ENCODE data around the gene CFAP74.
A peak's percentile ranks its signal among the peaks of the same experiment; 100 is the strongest.

CFAP74 gene

GRCh38 chr1:1922956-1923833 lies 80.4 kb downstream of the CFAP74 start:
- DNase-seq = no peak

GRCh38 chr1:1922702-1922955 lies 81.0 kb downstream of the CFAP74 start:
- no peak for DNase-seq

- no peak for DNase-seq
These were observed 81.5 kb downstream of the CFAP74 start for GRCh38 chr1:1921901-1922701.

DNA sequence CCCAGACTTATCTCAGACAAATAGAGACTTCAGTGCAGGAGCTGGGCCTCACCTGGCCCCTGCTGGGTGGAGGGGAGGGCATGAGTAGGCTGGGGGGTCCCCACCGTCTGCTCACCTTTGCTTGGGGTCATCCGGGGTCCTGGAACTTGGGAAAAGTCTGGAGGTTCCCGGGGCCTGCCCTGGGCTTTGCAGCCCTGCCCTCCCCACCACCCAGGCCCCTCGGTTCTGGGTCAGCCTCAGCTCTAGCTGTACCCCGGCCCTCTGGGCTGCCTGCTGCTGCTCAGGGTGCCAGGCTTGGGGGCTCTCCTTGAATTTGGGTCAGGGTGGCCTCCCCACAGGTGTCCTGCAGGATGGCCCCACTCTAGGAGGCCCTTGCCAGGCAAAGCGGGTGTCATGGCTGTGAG lies 82.1 kb downstream of the CFAP74 start:
- no peak for DNase-seq

DNA sequence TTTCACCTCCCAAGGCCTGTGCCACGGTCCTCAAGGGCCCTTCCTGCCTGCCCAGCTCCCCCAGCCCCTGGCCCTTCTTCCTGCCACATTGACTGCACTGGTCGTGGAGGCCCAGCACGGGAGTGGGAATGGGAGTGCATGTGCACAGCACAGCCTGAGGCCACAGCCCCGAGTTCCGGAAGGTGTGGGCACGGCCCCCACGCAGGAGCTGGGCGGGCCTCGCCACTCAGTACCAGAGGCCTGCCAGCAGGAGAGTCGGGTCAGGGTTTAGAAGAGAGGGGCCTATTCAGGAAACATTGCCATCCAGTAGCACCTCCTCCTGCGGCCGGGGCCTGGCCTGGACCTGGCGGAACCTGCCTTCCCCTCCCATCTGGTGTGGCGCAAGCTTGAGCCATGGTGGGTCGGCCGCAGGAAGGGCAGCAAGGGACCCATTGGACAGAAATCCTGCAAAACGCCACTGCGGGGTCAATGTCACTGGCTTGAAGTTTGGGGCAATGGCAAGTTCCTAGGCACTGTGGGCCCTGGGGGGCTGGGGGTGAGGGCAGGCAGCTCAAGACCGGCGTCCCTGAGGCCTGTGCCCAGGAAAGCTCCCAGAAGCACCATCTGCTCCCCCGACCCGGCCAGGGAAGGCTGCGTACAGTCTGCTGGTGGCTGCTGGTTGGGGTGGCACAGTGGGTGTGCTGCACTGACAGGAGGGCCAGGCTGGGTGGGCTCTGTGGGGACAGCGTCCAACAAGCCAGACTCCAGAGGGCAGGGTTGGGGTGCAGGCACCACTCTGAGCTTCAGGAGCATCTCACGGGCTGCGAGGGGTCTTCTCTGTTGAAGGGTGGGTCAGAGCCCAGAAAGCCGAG lies 82.8 kb downstream of the CFAP74 start:
- no peak for DNase-seq

- no peak for DNase-seq
These were observed 83.5 kb downstream of the CFAP74 start for GRCh38 chr1:1920057-1920607.

DNA sequence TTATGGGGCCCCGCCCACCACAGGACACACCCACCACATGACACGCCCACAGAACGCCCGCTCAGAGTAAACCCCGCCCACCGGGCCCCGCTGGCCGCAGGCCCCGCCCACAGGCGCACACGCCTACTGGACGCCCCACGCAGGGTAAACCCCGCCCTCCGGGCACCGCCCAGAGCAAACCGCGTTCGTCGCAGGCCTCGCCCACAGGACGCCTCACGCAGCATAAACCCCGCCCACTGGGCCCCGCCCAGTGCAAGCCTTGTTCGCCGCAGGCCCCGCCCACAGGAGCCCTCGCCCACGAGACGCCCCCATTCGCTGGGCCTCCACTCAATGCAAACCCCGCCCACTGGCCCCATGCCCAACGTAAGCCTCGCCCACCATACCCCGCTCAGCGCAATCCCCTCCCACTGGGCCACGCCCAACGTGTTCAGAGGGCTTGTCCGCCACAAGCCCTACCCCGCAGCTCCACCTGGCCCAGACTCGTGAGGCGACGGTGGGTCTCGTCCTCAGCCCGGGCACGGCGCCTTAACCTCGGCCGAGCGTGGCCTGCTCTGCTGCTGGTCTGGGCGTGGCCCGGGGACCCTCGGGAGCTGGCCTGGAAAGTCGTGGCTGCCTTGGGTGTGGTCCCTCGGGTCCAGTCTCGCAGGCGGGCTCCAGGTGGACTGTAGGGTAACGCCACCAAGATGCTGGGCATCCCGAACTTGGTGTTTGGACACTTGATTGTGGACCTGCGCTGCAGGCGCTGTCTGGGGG lies 84.1 kb downstream of the CFAP74 start:
- peak; percentile 29 for DNase-seq

GRCh38 chr1:1918901-1919303 lies 84.7 kb downstream of the CFAP74 start, which contains the start of gene TMEM52:
Gene TMEM52 (minus strand): TSS chr1:1919279. CDS start chr1:1919265, 14 bp downstream.
- no peak for DNase-seq

- no peak for DNase-seq
These were observed 85.3 kb downstream of the CFAP74 start for GRCh38 chr1:1917995-1918900.

DNA sequence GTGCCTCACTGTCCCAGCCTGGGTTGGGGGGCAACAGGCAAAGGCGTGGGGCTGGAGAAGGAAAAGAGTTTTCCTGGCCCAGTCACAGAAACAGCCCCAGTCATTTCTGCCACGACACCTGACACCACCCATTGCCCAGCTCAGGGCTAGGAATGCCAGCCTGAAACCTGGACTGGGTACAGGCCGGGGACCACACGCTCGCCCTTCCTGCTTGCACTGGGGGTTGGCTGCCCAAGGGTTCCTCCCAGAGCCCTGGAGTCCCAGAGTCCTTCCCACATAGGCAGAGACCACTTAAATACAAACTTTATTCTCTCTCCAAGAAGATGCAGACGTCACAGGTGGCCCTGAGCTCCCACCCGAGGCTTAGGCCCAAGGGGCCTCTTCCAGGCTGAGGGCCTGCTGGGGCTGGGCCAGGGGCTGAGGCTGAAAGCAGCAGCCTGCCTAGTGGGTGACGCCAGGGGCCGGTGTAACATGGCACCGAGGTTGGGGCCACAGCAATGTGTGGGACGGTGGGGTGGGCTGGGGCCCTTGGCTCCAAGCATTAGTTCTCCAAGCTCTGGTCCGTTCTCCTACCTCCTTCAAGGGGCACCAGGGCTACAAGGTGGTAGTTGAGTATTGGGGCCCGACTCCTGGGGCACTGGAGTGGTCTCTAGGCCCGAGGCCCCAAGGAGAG lies 86.1 kb downstream of the CFAP74 start:
- DNase-seq = no peak

DNA sequence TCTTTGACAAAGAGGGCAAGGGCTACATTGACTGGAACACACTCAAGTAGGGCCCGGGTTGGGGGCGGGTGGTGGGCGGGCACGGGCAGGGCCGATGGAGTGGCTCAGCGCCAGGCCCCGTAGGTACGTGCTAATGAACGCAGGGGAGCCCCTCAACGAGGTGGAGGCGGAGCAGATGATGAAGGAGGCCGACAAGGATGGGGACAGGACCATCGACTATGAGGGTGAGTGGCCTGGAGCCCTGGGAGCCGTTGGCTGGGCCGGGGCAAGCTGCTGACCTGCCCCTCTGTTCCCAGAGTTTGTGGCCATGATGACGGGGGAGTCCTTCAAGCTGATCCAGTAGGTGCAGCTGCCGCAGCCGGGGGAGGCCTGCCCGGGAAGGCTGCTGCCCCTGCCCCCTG lies 86.7 kb downstream of the CFAP74 start:
- no peak for DNase-seq

GRCh38 chr1:1915911-1916840 lies 87.4 kb downstream of the CFAP74 start:
- DNase-seq = no peak

DNA sequence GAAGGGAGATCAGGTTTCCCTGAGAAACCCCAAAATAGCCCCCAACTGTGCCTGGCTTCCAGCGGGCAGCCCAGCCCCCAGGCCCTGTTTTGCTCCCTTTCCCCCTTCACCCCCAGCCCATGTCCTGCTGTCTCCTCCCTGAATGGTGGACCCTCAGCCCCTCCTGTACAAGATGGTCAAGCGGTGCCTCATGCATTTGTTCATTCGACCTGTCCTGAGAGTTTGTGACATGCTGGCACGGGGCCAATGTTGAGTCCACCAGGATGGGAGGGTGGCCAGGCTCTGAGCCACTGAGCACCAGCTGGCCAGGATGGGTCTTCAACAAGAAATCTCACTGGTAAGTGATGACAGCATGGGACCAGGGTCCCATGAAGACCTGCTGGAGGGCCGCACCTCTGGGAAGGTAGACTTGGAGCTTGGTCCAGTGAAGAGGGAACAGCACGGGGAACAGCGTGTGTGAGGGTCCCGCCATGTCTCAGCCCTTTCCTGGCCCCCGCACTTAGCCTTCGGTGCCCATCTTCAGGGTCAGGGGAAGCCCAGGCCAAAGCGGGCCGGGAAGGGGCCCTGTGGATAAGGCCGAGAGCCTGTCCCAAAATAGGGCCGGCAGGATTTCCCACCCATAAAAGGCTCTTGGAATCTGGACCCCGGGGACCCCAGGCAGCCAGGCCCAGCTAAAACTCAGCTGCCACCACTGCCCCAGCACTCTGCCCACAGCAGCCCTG lies 88.5 kb downstream of the CFAP74 start, which contains the start of gene CALML6:
TSS of gene CALML6 (plus strand) at position 290 of the 722 bp plus-strand sequence. CDS start at position 311, 21 bp downstream.
- no peak for DNase-seq

DNA sequence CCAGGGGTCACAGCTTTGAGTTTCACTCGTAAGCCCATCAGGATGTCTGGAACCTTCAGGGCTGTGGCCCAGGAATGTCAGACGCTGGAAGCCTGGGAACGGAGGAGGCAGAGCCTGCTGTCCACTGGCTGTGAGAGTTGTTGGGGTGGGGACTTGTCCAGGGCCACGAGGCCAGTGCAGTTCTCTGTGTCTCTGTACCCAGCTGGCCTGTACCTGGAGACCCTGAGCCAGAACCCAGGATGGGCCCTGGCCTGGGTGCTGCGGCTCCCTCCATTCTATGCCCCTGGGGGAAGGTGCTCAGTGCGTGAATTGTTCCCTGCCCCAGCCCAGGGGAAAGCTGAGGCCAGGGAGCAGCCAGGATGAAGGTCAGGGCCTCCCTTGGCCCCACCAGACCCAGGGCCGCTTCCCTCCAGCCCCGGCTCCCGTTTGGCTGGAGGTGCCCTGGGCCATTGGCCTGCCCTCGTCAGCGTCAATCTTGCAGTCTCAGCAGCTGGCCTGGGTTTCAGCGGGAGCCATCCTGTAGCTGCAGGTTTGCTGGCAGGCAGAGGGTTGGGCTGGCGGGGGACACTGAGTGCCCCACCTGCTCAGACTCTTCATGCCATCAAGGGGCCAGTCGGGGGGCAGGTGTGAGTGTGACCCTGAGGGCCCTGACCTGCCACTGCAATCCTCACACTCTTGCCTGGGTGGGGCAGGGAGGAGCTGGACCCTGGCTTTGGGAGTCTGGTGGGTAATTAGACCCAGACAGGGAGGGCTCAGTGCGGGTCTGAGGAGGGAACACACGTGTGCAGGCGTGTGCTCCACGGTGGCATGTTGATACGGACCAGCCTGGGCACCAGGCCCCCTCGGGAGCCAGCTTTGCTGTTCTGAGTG lies 89.2 kb downstream of the CFAP74 start:
- no peak for DNase-seq

DNA sequence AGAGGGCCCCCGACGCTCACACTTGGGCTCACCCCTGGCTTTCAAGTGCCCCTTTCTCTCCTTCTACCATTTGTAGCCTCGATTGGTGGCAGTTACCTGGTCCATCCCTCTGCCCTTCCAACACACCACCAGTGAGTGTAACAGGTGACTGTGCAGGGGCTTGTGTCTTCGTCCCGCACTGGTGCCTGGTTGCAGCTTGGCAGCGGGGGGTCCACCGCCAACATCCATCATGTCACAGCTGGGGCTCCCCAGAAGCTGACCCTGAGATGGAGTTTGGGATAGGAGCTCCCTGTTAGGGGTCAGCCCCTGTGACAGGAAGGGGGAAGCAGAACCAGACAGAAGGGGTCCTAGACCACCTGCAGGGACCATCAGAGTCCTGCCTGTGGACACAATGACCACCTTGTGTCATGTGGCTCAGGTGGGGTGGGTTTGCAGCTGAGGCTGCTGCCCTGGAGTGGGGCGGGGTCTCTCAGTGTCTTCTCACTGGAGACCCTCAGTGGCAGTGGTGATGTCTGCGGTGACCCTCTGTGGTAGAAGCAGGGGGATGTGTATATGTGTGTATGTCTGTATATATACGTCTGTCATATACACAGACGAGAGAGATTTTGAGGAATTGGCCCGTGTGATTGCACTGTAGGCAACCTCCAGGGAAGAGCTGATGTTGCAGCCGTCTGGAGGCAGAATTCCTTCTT lies 92.1 kb downstream of the CFAP74 start:
- no peak for DNase-seq

DNA sequence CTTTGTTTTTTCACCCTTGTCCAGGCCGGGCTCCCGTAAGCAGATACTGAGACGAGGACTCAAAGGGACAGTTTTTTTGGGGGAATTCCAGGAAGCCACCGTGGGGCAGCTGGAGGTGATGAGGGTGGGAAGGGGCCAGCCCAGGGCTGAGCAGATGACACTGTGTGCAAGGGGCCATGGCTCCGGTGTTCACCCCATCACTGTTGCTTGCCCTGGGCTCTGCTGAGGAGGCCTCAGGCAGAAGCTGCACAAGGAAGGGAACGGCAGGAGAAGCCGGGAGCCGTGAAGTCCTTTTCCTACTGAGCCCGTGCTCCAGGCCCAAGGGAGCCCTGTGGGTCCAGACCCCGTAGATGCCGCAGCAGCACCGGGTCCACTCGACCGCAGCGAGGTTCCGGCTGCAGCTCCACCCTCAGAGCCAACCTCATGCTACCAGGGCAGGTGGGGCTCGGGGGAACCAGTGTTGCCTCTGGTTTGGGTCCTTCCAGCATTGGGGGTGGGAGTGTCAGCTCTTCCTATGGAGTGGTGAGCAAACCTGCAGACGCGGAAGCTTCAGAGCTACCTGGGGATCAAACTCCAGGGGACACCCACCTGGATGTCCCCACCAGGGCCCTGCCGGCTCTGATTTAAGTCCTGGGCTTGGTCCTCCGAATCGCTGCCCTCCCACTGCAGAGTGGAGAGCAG lies 92.8 kb downstream of the CFAP74 start:
- DNase-seq = no peak
